ENCODE measurements around the gene NAALADL2. TPM values are rescaled to one million over a fixed set of nuclear protein-coding genes. Genes with fewer than 3 reads are reported as not detected.
"Not testable (repeated sequence)": the region's sequence is repeated elsewhere in the genome, so short reads cannot be mapped to it uniquely, and the experiment has no call there.

Gene NAALADL2
- total and polyA plus RNA-seq, 9 of the 15 experiments (the other 6 are each of a cell fraction or from before 2014, with no cell fraction given): 0.29 to 1.1 (median 0.79) TPM; not detected in 1

GRCh38 chr3:175129571-175129970 lies 270.4 kb downstream of the NAALADL2 start (continued):
- no peak for TF ChIP-seq ZNF644 (tag; IDR thresholded peaks at IDR 0.05; ENCODE audit: low read depth)
- TF ChIP-seq E2F3 (CRISPR knock-in tag; IDR thresholded peaks at IDR 0.05): no peak
- TF ChIP-seq BCL6 (CRISPR knock-in tag; IDR thresholded peaks at IDR 0.05): no peak
- no peak for TF ChIP-seq ELF2 (CRISPR knock-in tag; IDR thresholded peaks at IDR 0.05)
- no peak for TF ChIP-seq XRCC3 (IDR thresholded peaks at IDR 0.05)
- no peak for TF ChIP-seq SIN3A (IDR thresholded peaks at IDR 0.05; ENCODE audit: borderline replicate concordance in 2 of 2, control insufficient read depth in 1 of 2, low read depth in 2 of 2, low read length in 2 of 2)

GRCh38 chr3:175131866-175132265 lies 272.7 kb downstream of the NAALADL2 start:
- H3K4me1 ChIP-seq (replicated peaks in 1 of 2; ENCODE audit: control insufficient read depth in 2 of 2, insufficient read depth in 2 of 2, low read length in 2 of 2); H3K27ac ChIP-seq (ENCODE audit: extremely low read depth, low read depth, low read length); ATAC-seq; H2AFZ ChIP-seq (ENCODE audit: low read depth, low read length); H3K4me3 ChIP-seq; H3K27me3 ChIP-seq (ENCODE audit: control insufficient read depth in 2 of 2, insufficient read depth in 2 of 2, low read length in 2 of 2); H3K9ac ChIP-seq (ENCODE audit: insufficient read depth in 1 of 2, low read depth in 2 of 2, low read length in 2 of 2); CTCF ChIA-PET (ENCODE audit: low intra/inter-chr PET ratio); POLR2A ChIA-PET; H3K4me2 ChIP-seq (ENCODE audit: insufficient read depth, low read length); BruUV-seq (replicated peaks); in situ Hi-C loops (cut with MboI); intact Hi-C loops (cut with micrococcal nuclease); H3K79me2 ChIP-seq (ENCODE audit: control insufficient read depth, insufficient read depth, low read length); H3K9me1 ChIP-seq (ENCODE audit: control insufficient read depth, insufficient read depth, low read length); H3K36me3 ChIP-seq (ENCODE audit: control insufficient read depth, insufficient read depth, low read length); DNase-seq (ENCODE audit: extremely low read depth in 1 of 4, low spot score in 3 of 4); H4K20me1 ChIP-seq (replicated peaks; ENCODE audit: control insufficient read depth, insufficient read depth, low read length); H3K9me3 ChIP-seq (replicated peaks; ENCODE audit: control insufficient read depth, insufficient read depth, low read depth, low read length); FAIRE-seq: not testable (repeated sequence)
- WGBS (ENCODE audit: insufficient coverage, low coverage, missing lambda C conversion rate): no CpG with 5 or more reads among the region's 28 CpGs

- DNase-seq (ENCODE audit: extremely low read depth in 1 of 4, low spot score in 3 of 4); ATAC-seq; H3K27ac ChIP-seq (ENCODE audit: extremely low read depth, low read depth, low read length); intact Hi-C loops (cut with micrococcal nuclease); H2AFZ ChIP-seq (ENCODE audit: low read depth, low read length); H3K79me2 ChIP-seq (ENCODE audit: control insufficient read depth, insufficient read depth, low read length); BruUV-seq (replicated peaks); H3K9me1 ChIP-seq (ENCODE audit: control insufficient read depth, insufficient read depth, low read length); FAIRE-seq; POLR2A ChIA-PET; in situ Hi-C loops (cut with MboI); H3K27me3 ChIP-seq (ENCODE audit: control insufficient read depth in 2 of 2, insufficient read depth in 2 of 2, low read length in 2 of 2); H3K4me1 ChIP-seq (replicated peaks in 1 of 2; ENCODE audit: control insufficient read depth in 2 of 2, insufficient read depth in 2 of 2, low read length in 2 of 2); H3K9ac ChIP-seq (ENCODE audit: insufficient read depth in 1 of 2, low read depth in 2 of 2, low read length in 2 of 2); CTCF ChIA-PET (ENCODE audit: low intra/inter-chr PET ratio); H3K4me2 ChIP-seq (ENCODE audit: insufficient read depth, low read length); H3K4me3 ChIP-seq; H4K20me1 ChIP-seq (replicated peaks; ENCODE audit: control insufficient read depth, insufficient read depth, low read length); H3K36me3 ChIP-seq (ENCODE audit: control insufficient read depth, insufficient read depth, low read length); H3K9me3 ChIP-seq (replicated peaks; ENCODE audit: control insufficient read depth, insufficient read depth, low read depth, low read length): not testable (repeated sequence)
- no CpG with 5 or more reads among the region's 28 CpGs for WGBS (ENCODE audit: insufficient coverage, low coverage, missing lambda C conversion rate)
Observed at GRCh38 chr3:175132706-175133105, 273.6 kb downstream of the NAALADL2 start.
